HepG2 (cell line): Measurements from ENCODE around the gene FOXA3. TPM values are rescaled to one million over a fixed set of nuclear protein-coding genes. Genes with fewer than 3 reads are reported as not detected.

Experiments used
- ATAC-seq: fragments of 200-7000 bp; cut with Tn5 transposase; 3 replicates; pipeline ENCODE4 v1.9.1; 2020; ENCODE audit warnings: mild to moderate bottlenecking, moderate library complexity
- BruUV-seq: library from RNA; stranded (reverse); fragments of 400-500 nt; replicated peaks from 2 replicates; lab custom pipeline; 2021; lab: Mats Ljungman, UMichigan
- CTCF ChIA-PET: fragments of 300-600 bp; formaldehyde crosslinking; extraction: SDS; loops from one replicate; lab custom pipeline; 2021; ENCODE audit warnings: low total read pairs, inconsistent platforms, low intra/inter-chr PET ratio; lab: Yijun Ruan, JAX
- POLR2A ChIA-PET: fragments of 350-600 bp; sonication (Branson Sonifier 250); formaldehyde crosslinking; loops from one replicate; lab custom pipeline; 2020; ENCODE audit warnings: antibody characterized with exemption, inconsistent platforms; lab: Yijun Ruan, JAX
- DNase-seq: peaks from one replicate; pipeline ENCODE4 v3.0.0-alpha.2; 2015; ENCODE audit warnings: low spot score
- FAIRE-seq: peaks from 3 replicates; lab custom pipeline; 2011; peaks lifted over from hg19 to GRCh38; lab: Jason Lieb, UNC
- H2AFZ ChIP-seq: one replicate; pipeline ENCODE4 v1.6.1; 2011; ENCODE audit warnings: low read length, inconsistent platforms
- H3K27ac ChIP-seq: fragments of 300-600 bp; 3 replicates; pipeline ENCODE4 v1.8.0; 2011; ENCODE audit warnings: mixed run types, mild to moderate bottlenecking, mixed read lengths, low read length, inconsistent platforms; ENCODE audit not compliant: insufficient read depth; ENCODE audit errors: extremely low read length
- H3K27me3 ChIP-seq, 2 experiments: fragments of 200-600 bp in 1 of 2; 2 replicates in 1 of 2; 3 replicates in 1 of 2; pipeline versions ENCODE4 v1.6.0 to v1.8.0; 2011; ENCODE audit warnings: low read length in 2 of 2, mild to moderate bottlenecking in 2 of 2, moderate library complexity in 2 of 2, inconsistent platforms in 1 of 2; ENCODE audit not compliant: insufficient read depth in 2 of 2, control insufficient read depth in 1 of 2
- H3K36me3 ChIP-seq, 2 experiments: fragments of 200-600 bp in 1 of 2; replicated peaks in 1 of 2; 2 replicates in 1 of 2; 3 replicates in 1 of 2; pipeline versions ENCODE4 v1.5.1 to v1.8.0; 2011; ENCODE audit warnings: low read length in 2 of 2, inconsistent platforms in 1 of 2; ENCODE audit not compliant: insufficient read depth in 2 of 2, control insufficient read depth in 1 of 2
- H3K4me1 ChIP-seq: 2 replicates; pipeline ENCODE4 v1.5.1; 2012; ENCODE audit warnings: low read length, inconsistent platforms; ENCODE audit not compliant: insufficient read depth
- H3K4me2 ChIP-seq: 2 replicates; pipeline ENCODE4 v1.6.0; 2011; ENCODE audit warnings: low read depth, low read length, inconsistent platforms
- H3K4me3 ChIP-seq, 3 experiments: fragments of 200-600 bp in 1 of 3; sonication (generic), shearing (Covaris generic) in 1 of 3; replicated peaks in 1 of 3; 2 replicates each; pipeline ENCODE4 v1.5.1; 2011 to 2016; ENCODE audit warnings: low read length in 3 of 3, inconsistent platforms in 2 of 3, low read depth in 2 of 3, mild to moderate bottlenecking in 2 of 3, control low read depth in 1 of 3, mixed read lengths in 1 of 3; ENCODE audit not compliant: insufficient read depth in 1 of 3
- H3K79me2 ChIP-seq: one replicate; pipeline ENCODE4 v1.6.1; 2011; ENCODE audit warnings: low read length, inconsistent platforms; ENCODE audit not compliant: insufficient read depth
- H3K9ac ChIP-seq: 2 replicates; pipeline ENCODE4 v1.6.0; 2011; ENCODE audit warnings: mild to moderate bottlenecking, low read depth, low read length, inconsistent platforms; ENCODE audit not compliant: insufficient read depth
- H3K9me3 ChIP-seq: 2 replicates; pipeline ENCODE4 v1.5.1; 2012; ENCODE audit warnings: mild to moderate bottlenecking, low read length
- H4K20me1 ChIP-seq: 2 replicates; pipeline ENCODE4 v1.6.0; 2011; ENCODE audit warnings: inconsistent platforms, mild to moderate bottlenecking, low read length, moderate library complexity; ENCODE audit not compliant: insufficient read depth
- ELF3 ChIP-seq: IDR thresholded peaks from 2 replicates; pipeline ENCODE4 v1.6.1; 2016; ENCODE audit warnings: missing genetic modification reagents, missing compliant biosample characterization
- MEF2D ChIP-seq: sonication (generic); formaldehyde crosslinking; IDR thresholded peaks from 2 replicates; pipeline ENCODE4 v1.5.1; 2020; ENCODE audit warnings: mild to moderate bottlenecking, missing genetic modification reagents
- SMAD3 ChIP-seq: sonication (generic); formaldehyde crosslinking; IDR thresholded peaks from 2 replicates; pipeline ENCODE4 v1.4.0; 2020; ENCODE audit warnings: missing genetic modification reagents
- SMARCE1 ChIP-seq: fragments of 450-650 bp; IDR thresholded peaks from 2 replicates; pipeline ENCODE4 v1.6.1; 2017; ENCODE audit warnings: borderline replicate concordance
- ZNF530 ChIP-seq: sonication (generic); formaldehyde crosslinking; IDR thresholded peaks from 2 replicates; pipeline ENCODE4 v1.5.0; 2020; ENCODE audit warnings: low read depth, mild to moderate bottlenecking, missing genetic modification reagents
- WGBS: methylation state at CpG from one replicate; pipeline ENCODE4 v1.1.6; 2017; ENCODE audit warnings: low lambda C conversion rate; 5-methylcytosine and 5-hydroxymethylcytosine counted together
- in situ Hi-C: cut with HindIII; loops from 2 replicates; pipeline ENCODE4 v1.10.0; 2017; ENCODE audit warnings: low pct_unique_long_range_greater_than_20kb; ENCODE audit not compliant: extremely low pct_ligation_motif_present
- intact Hi-C: fragments of 100-400 bp; cut with micrococcal nuclease; formaldehyde crosslinking; loops from one replicate; pipeline ENCODE4 v1.10.0; 2022; ENCODE audit not compliant: unreplicated experiment
- polyA plus RNA-seq, 8 experiments: library from polyadenylated mRNA; depleted of rRNA in 3 of 8; stranded (reverse) in 7 of 8; unstranded in 1 of 8; fragments of >200 nt; fragmentation: Illumina TruSeq in 4 of 8; extraction: Trizol in 4 of 8; gene quantifications; 2 replicates each; pipeline versions ENCODE4 v1.2.1 to v1.2.3, GENCODE V29; 2011 to 2016; ENCODE audit warnings: low read depth in 4 of 8, missing spikeins in 1 of 8, mixed read lengths in 1 of 8; ENCODE audit not compliant: insufficient read depth in 1 of 8
- total RNA-seq, 5 experiments: library from RNA; depleted of rRNA; stranded (reverse); fragments of >200 nt; fragmentation: Illumina TruSeq; extraction: Trizol; gene quantifications; 2 replicates each; pipeline ENCODE4 v1.2.3, GENCODE V29; 2016; ENCODE audit warnings: low read depth in 1 of 5
- TF ChIP-seq, protein P1 (sequence below): sonication (generic); formaldehyde crosslinking; IDR thresholded peaks from 2 replicates; pipeline ENCODE4 v1.9.0; 2021; ENCODE audit warnings: missing genetic modification reagents, borderline replicate concordance

Gene FOXA3
- total and polyA plus RNA-seq, 2 of the 13 experiments (the other 11 are each of a cell fraction or from before 2014, with no cell fraction given): 29.8 to 47.6 TPM

DNA sequence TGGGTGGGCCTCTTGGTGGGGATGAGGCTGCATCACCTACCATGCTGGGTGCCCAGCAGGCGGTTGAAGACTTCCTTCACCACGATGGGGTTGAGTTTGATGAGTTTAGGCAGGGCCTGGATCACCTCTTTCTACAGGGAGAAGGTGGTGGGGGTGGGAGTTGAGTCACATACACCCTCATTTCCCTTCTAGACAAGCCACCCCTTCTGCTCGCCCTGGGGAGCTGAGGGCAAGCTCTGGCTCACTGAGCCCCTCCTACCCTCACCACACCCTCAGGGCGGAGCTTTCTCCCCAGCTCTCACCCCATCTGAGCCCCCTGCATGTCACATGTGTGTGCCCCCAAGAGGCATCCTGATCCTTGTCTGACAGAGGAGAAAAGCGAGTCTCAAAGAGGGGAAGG is 41.4 kb upstream of the FOXA3 start (continued):
- TF ChIP-seq, protein P1, sequence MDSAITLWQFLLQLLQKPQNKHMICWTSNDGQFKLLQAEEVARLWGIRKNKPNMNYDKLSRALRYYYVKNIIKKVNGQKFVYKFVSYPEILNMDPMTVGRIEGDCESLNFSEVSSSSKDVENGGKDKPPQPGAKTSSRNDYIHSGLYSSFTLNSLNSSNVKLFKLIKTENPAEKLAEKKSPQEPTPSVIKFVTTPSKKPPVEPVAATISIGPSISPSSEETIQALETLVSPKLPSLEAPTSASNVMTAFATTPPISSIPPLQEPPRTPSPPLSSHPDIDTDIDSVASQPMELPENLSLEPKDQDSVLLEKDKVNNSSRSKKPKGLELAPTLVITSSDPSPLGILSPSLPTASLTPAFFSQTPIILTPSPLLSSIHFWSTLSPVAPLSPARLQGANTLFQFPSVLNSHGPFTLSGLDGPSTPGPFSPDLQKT (CRISPR knock-in tag): no peak
- TF ChIP-seq ZNF530 (CRISPR knock-in tag) (no peak), MEF2D (CRISPR knock-in tag) (no peak), SMAD3 (CRISPR knock-in tag) (no peak)

GRCh38 chr19:45823182-45823581 is 40.9 kb upstream of the FOXA3 start:
- Histone ChIP-seq H3K27me3 (no peaks in the 10 kb centered on the region), H3K27ac (no peak overlapping the region), H3K4me3 (no peak overlapping the region), H3K4me2 (no peak overlapping the region), H2AFZ (no peak overlapping the region), H3K4me1 (no peaks in the 10 kb centered on the region)
- in situ Hi-C loops: no loop called here
- ATAC-seq (no peak), DNase-seq (no peak)
- intact Hi-C loops: no loop called here
- CTCF ChIA-PET: no interaction called here
- TF ChIP-seq ELF3 (CRISPR knock-in tag): no peak
- TF ChIP-seq SMARCE1: no peak
- TF ChIP-seq, all 625 proteins: peak for 0
- no peak for FAIRE-seq
- BruUV-seq: no TSS peak
- Histone ChIP-seq H4K20me1 (no peaks in the 10 kb centered on the region), H3K79me2 (no peaks in the 10 kb centered on the region), H3K9me3 (no peaks in the 10 kb centered on the region), H3K9ac (no peak overlapping the region), H3K36me3 (peaks cover 26 to 68% of the 10 kb centered on the region in 2 experiments)
- POLR2A ChIA-PET: interaction anchor here (0.7 kb wide), 1 partner anchor 40 kb away, joined by 3 read pairs; the partner anchor contains the start of gene SYMPK
- WGBS: 98% methylated on average over 12 of the region's 12 CpGs
